Tibial artery (tissue), 4 donors: Measurements from ENCODE around the gene PM20D2.

Source experiments
- DNase-seq, 2 donors: peaks; one replicate each; pipeline ENCODE4 v3.0.0-alpha.2; 2019
- H3K27ac ChIP-seq, 2 donors: fragments of 200-600 bp; sonication (generic) in 1 of 2; 1 replicate in 1 of 2; 2 replicates in 1 of 2; pipeline ENCODE4 v1.5.1; 2018 to 2019; ENCODE audit warnings: mild to moderate bottlenecking in 1 of 2
- H3K27me3 ChIP-seq, 2 donors: fragments of 200-600 bp; sonication (generic) in 1 of 2; one replicate each; pipeline versions ENCODE4 v1.5.1 to v1.6.0; 2016 to 2019
- H3K36me3 ChIP-seq, 3 donors: fragments of 200-600 bp; sonication (generic) in 2 of 3; one replicate each; pipeline ENCODE4 v1.5.1; 2016 to 2019; ENCODE audit warnings: mild to moderate bottlenecking in 2 of 3
- H3K4me1 ChIP-seq, 4 donors: fragments of 200-600 bp; sonication (generic) in 2 of 4; 1 replicate in 3 of 4; 2 replicates in 1 of 4; pipeline ENCODE4 v1.5.1; 2016 to 2019
- H3K4me3 ChIP-seq, 2 donors: fragments of 200-600 bp; sonication (generic) in 1 of 2; 1 replicate in 1 of 2; 2 replicates in 1 of 2; pipeline ENCODE4 v1.5.1; 2018 to 2019; ENCODE audit warnings: mild to moderate bottlenecking in 2 of 2
- H3K9me3 ChIP-seq, 3 donors: fragments of 200-600 bp; sonication (generic) in 1 of 3; one replicate each; pipeline ENCODE4 v1.5.1; 2016 to 2019
- intact Hi-C: fragments of 100-400 bp; cut with DNase I; formaldehyde crosslinking; loops from one replicate; pipeline ENCODE4 v1.15.0; 2023; ENCODE audit warnings: low total_unique reads
- TF ChIP-seq, protein P1 (sequence below), 2 experiments: fragments of 200-600 bp in 1 of 2; fragments of 450-650 bp in 1 of 2; IDR thresholded peaks; one replicate each; pipeline ENCODE4 v1.5.1; 2017 to 2019; ENCODE audit warnings: antibody characterized with exemption in 2 of 2, mild to moderate bottlenecking in 1 of 2, moderate library complexity in 1 of 2

Gene PM20D2

DNA sequence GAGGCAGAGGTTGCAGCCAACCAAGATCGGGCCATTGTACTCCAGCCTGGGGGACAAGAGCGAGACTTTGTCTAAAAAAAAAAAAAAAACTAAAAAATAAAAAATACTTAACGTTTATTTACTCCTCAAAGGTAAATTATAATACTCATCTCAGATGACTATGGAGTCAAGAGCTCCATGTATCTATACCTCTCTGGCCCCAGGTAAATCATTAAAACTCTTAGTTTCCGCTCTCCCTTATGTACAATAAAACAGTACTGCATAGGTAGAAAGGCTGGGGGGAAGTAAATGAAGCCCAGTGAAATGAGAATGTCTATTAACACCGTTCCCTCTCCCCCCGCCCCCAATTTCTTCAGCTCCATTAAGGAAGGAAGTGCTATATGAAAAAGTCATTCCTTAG is 29.2 kb upstream of the PM20D2 start:
- intact Hi-C loops, result no loop called here
- no peak for DNase-seq

DNA sequence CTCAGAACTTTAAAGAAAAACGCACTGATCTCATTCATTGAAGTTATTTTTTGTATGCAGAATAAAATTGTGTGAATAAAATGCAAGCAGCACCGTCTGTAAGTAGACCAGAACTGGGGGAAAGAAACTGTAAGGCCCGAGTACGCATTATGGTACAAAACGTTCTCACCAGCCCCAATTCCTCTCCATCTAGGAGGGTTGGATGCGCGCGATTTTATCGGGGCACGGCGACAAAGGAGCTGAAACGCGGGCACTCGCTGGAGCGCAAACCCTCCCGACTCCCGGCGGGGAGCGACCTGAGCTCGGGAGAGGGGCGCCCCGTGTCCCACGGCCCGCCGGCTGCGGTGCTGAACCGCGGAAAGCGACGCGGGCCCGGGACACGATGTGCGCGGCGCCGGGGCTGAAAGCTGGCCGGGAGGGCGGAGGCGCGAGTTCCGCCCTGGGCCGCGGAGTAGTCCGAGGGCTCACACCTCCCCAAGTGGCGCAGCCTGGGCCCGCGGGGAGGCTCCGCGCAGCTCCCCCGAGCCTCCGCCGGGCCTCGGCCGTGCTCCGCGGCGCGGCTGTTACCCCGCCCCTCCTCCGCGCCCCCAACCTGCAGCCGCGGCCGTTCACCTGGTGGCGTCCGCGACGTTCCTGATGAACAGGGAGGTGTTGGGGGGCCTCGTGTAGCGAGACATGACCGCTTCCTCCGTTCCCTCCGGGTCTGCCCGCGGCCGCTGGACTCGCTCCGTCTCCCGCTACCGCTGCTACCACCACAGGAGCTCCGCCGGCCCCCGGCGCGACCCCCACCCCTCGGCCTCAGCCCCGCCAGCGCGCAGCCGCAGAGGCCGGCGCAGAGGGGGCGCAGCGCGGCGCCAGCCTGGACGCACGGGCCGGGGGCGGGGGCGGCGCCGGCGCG is 28.4 kb upstream of the PM20D2 start, which contains the start of gene SRSF12:
SRSF12 (minus strand) TSS at position 861 of the 898 bp plus-strand sequence; CDS start at position 677, 184 bp downstream.
- Histone ChIP-seq H3K27ac (peak within 1 kb of the TSS; percentile 56 to 60), H3K36me3 (no peaks in the 10 kb centered on the region), H3K9me3 (no peaks in the 10 kb centered on the region), H3K27me3 (no peaks in the 10 kb centered on the region), H3K4me1 (peaks cover 0 to 17% (median 9%) of the 10 kb centered on the region in 4 donors), H3K4me3 (peak within 1 kb of the TSS; percentile 67 to 69)
- intact Hi-C loops, result no loop called here
- TF ChIP-seq, protein P1, sequence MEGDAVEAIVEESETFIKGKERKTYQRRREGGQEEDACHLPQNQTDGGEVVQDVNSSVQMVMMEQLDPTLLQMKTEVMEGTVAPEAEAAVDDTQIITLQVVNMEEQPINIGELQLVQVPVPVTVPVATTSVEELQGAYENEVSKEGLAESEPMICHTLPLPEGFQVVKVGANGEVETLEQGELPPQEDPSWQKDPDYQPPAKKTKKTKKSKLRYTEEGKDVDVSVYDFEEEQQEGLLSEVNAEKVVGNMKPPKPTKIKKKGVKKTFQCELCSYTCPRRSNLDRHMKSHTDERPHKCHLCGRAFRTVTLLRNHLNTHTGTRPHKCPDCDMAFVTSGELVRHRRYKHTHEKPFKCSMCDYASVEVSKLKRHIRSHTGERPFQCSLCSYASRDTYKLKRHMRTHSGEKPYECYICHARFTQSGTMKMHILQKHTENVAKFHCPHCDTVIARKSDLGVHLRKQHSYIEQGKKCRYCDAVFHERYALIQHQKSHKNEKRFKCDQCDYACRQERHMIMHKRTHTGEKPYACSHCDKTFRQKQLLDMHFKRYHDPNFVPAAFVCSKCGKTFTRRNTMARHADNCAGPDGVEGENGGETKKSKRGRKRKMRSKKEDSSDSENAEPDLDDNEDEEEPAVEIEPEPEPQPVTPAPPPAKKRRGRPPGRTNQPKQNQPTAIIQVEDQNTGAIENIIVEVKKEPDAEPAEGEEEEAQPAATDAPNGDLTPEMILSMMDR (IDR thresholded peaks at IDR 0.05), result no peak
- DNase-seq, result peak in 1 of 2 donors; percentile 67

More for the DNA sequence above, 29.2 kb upstream of the PM20D2 start:
- H3K4me1 ChIP-seq, result peaks cover 0 to 17% (median 9%) of the 10 kb centered on the region in 4 donors
- H3K27ac ChIP-seq, result no peak overlapping the region
- no peaks in the 10 kb centered on the region for H3K27me3 ChIP-seq
- peak overlapping the region; percentile 67 to 69 for H3K4me3 ChIP-seq
- no peaks in the 10 kb centered on the region for H3K9me3 ChIP-seq
- H3K36me3 ChIP-seq, result no peaks in the 10 kb centered on the region
- TF ChIP-seq, protein P1 (IDR thresholded peaks at IDR 0.05), result no peak

DNA sequence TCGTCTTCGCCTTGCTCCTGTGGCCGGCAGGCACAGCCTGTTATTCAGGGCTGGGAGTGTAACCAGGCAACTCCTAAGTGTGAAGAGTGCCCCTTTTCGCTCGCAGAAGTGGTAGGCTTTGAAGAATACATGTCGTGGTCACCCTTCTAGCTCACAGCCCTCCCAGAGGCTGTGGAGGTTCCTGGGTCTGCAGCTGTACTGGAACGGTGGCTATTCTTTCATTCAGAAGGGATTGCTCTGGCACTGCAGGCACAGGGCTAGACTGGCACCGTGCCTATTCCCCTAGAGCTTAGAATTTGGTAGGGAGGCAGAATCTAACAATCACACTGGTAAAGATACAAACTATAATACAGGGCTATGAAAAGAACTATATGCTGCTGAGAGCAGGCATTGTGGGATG is 26.9 kb upstream of the PM20D2 start:
- H3K9me3 ChIP-seq, result no peaks in the 10 kb centered on the region
- H3K27ac ChIP-seq, result no peak overlapping the region
- no peak for DNase-seq
- H3K4me1 ChIP-seq, result peaks cover 0 to 17% (median 9%) of the 10 kb centered on the region in 4 donors
- intact Hi-C loops, result no loop called here
- no peaks in the 10 kb centered on the region for H3K27me3 ChIP-seq
- TF ChIP-seq, protein P1 (IDR thresholded peaks at IDR 0.05), result no peak
- H3K4me3 ChIP-seq, result no peak overlapping the region
- no peaks in the 10 kb centered on the region for H3K36me3 ChIP-seq

DNA sequence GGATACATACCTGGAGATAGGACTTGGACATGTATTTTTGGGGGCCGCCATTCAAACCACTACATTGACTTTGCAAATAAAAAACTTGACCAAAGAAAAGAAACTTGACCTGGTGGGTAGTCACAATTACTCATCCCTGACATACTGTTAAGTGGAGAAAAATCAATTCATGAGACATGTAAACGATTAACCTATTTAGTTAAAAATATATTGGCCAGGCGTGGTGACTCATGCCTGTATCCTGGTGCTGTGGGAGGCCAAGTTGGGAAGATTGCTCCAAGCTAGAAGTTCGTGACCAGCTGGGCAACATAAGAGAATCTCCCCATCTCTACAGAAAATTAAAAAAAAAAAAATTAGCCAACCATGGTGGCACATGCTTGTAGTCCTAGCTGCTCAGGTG is 25.5 kb upstream of the PM20D2 start:
- H3K4me3 ChIP-seq, result no peak overlapping the region
- TF ChIP-seq, protein P1 (IDR thresholded peaks at IDR 0.05), result no peak

DNA sequence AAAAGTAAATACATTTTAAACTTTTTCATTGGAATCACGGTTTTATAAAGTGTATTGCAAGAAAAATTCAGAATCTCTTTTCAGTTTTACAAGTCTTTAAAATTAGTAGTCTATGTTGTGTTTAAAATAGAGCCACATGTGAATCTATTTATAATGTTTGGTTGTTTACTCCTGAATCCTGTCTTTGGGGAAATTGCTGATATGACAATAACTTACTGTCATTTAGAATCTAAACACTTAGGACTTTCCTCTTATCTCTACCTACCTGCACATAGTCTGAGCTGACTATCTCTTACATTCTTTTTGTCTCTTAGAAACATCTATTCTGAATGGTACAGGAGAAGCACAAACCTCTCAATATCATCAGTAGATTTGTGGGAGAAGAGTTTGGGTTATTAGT is 23.9 kb upstream of the PM20D2 start:
- H3K4me1 ChIP-seq, result peaks cover 0 to 11% (median 6%) of the 10 kb centered on the region in 4 donors
- intact Hi-C loops, result loop anchor here (2.0 to 5.0 kb wide), 2 partner anchors 121 to 135 kb away; no protein-coding TSS in a partner anchor
- no peaks in the 10 kb centered on the region for H3K9me3 ChIP-seq
- DNase-seq, result no peak
- H3K4me3 ChIP-seq, result no peak overlapping the region
- TF ChIP-seq, protein P1 (IDR thresholded peaks at IDR 0.05), result no peak
- no peak overlapping the region for H3K27ac ChIP-seq
- H3K27me3 ChIP-seq, result no peaks in the 10 kb centered on the region
- H3K36me3 ChIP-seq, result no peaks in the 10 kb centered on the region

More for the DNA sequence above, 25.5 kb upstream of the PM20D2 start:
- Histone ChIP-seq H3K9me3 (no peaks in the 10 kb centered on the region), H3K36me3 (no peaks in the 10 kb centered on the region), H3K4me1 (peaks cover 0 to 17% (median 9%) of the 10 kb centered on the region in 4 donors), H3K27ac (no peak overlapping the region), H3K27me3 (no peaks in the 10 kb centered on the region)
- intact Hi-C loops, result loop anchor here (5.0 kb wide), 1 partner anchor 133 kb away; no protein-coding TSS in a partner anchor
- no peak for DNase-seq
